Activated CD4-positive, alpha-beta T cell treated with anti-CD3 and anti-CD28 coated beads for 24 hours (primary cell): ENCODE data around the gene CDHR1.
"Not testable (repeated sequence)": the region's sequence is repeated elsewhere in the genome, so short reads cannot be mapped to it uniquely, and the experiment has no call there.

ENCODE experiments used
- DNase-seq, 2 donors: peaks; one replicate each; pipeline ENCODE4 v3.0.0-alpha.2; 2020; ENCODE audit warnings: low read depth in 2 of 2

The CDHR1 gene

DNA sequence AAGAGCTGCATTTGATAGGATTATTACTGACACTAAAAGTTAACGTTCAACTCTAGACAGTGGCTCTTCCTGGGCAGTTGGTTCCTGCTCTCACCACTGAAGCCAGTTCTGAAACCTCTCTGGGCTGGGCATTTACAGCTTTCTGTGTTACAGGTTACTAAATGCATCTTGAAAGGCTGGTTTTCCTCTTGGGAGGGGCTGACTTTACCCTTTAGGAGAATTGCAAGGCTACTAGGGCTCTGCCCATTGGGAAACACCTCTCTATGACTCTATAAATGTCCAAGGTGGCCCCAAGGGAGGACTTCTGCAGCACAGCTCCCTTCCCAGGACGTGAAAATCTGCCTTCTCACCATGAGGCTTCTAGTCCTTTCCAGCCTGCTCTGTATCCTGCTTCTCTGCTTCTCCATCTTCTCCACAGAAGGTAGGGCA, 20.8 kb upstream of the CDHR1 start, which contains the start of gene GPR15LG:
GPR15LG (plus strand) TSS at position 301 of the 429 bp plus-strand sequence; CDS start at position 352, 51 bp downstream.
- no peak for DNase-seq

DNA sequence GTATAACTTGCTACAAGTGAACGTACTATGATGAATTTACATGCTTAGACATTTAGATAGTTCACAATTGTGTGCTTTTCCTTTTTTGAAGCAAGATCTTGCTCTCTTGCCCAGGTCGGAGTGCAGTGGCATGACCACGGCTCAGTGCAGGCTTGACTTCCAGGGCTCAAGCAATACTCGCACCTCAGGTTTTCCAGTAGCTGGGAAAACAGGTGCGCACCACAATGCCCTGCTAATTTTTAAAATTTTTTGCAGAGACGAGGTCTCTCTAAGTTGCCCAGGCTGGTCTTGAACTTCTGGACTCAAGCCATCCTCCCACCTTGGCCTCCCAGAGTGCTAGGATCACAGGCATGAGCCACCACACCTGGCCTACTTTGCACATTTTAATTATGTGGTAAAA, 18.9 kb upstream of the CDHR1 start:
- DNase-seq = no peak

DNA sequence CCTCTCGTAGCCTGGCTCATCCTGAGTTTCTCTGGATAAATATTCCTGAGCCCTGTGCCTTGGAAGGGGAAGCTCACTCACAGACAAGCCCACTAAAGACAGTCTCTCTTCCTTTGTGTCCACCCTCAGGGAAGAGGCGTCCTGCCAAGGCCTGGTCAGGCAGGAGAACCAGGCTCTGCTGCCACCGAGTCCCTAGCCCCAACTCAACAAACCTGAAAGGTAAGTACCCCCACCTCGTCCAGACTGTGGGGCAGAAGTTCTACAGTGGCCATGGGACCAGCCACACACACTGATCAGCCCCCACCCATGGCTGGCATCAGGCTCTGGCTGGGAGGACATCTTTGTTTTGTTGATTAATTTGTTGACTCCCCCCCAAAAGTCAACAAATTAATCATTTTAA, 18.0 kb upstream of the CDHR1 start:
- DNase-seq = no peak

DNA sequence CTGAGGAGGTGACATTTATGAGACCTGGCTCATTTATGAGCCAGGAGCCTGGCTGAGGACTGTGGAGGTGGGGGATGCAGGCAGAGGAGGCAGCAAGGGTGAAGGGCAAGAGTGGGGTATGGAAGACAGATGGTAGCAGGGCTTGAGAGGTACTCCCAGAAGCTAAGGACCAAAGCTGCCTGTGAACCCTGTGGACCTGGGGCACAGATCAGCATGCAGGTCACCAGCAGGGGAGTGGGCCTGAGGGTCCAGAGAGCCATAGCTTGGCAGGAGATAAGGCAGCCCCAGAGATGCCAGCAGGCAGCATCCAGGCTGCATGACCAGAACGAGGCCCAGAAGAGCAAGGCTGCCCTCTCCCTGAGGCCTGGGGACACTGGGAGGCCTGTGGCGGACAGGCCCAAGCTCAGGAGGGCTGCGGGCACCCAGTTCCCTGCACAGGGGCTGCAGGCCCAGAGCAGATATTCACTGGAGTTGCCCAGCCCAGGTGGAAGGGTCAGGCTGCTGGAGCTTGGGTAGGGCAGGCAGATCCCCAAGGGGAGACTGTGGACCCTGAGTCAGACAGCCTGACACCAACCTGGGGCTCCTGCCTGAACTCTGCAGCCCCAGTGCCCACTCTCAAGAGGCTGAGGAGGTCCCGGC, 17.4 kb upstream of the CDHR1 start:
- no peak for DNase-seq

DNA sequence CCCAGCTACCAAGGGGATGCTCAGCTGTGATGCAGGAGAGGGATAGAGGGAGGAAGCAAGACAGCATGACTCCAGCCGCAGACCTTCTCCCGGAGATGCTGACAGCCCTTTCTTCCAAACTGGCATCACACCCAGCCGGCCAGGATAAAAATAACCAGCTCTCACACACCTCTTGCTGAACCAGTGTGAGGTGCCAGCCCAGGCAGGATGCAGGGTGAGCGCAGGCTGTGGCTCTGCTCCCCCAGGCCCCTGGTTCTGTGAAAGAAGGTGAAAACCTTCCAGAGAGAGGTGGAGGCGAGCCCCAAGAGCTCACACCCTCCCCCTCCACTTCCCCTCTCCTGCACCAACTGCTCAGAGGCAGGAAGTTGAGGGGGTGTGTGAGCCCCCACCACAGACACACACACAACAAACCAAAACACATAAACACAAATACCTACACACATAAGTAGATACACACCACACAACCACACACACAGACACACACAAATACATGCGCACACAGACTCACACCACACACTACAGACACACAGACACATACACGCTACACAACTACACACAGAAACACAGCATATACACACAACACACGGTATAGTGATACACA, 16.7 kb upstream of the CDHR1 start:
- DNase-seq = no peak

DNA sequence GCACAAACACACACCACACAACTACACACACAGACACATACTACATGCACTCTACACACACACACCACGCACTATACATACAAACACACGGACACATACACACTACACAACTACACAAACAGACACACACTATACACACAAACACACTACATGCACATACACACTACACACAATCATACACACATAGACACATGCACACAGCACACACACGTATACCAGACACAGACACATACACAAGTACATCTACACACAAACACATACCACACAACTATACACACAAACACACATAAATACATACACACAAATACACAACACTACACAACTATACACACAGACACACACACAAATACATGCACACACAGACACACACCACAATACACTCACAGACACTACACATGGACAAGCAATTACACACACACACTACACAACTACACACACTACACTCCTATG, 16.2 kb upstream of the CDHR1 start:
- DNase-seq = no peak

DNA sequence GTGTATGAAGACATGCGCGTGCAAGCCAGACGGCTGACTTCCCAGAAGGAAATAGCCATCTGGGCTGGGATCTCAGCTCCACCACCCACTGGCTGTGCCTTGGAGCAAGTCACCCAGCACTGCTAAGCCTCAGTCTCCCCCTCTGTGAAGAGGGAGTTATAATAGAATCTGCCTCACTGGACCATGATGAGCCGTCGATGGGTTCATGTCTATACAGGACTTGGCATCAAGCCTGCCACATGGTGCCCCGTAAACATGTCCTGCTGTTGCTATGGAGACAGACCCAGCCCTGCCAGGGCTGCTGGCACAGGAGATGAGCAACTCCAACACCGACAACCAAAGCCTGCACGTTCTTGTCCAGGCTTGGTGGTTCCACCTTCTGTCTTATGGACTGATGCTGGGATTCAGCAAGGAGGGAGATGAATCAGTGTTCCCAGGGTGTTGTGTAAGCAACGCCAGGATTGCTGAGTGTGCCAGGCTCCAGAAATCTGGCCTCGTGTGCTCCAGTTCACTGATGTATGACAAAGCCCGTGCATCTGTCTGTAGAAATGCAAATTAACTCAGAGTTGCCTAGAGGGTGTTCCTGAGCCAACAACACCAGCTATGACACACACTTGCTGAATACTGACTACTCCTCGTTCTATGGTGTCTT, 15.2 kb upstream of the CDHR1 start:
- DNase-seq = no peak

DNA sequence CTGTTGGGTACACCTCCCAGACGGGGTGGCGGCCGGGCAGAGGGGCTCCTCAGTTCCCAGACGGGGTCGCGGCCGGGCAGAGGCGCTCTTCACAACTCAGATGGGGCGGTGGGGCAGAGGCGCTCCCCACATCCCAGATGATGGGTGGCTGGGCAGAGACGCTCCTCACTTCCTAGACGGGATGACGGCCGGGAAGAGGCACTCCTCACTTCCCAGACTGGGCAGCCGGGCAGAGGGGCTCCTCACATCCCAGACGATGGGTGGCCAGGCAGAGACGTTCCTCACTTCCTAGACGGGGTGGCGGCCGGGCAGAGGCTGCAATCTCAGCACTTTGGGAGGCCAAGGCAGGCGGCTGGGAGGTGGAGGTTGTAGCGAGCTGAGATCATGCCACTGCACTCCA, 14.0 kb upstream of the CDHR1 start:
- not testable (repeated sequence) for DNase-seq

DNA sequence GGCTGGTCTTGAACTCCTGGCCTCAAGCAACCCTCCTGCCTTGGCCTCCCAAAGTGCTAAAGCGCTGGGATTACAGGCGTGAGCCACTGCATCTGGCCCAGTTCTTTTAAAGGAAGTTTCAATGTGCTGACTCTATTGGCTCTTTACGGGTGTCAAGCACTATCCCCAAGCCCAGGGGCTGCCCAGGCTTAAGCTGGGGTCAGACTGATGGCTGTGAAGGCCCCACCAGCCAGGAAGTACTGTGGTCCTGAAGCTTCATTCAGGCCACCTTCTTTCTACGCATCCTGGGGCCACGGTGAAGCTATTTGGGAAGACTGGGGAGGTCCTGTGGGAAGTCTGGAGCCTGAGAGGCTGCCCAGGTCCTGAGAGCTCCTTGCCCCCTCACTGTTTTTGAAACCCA, 12.7 kb upstream of the CDHR1 start:
- DNase-seq = no peak

DNA sequence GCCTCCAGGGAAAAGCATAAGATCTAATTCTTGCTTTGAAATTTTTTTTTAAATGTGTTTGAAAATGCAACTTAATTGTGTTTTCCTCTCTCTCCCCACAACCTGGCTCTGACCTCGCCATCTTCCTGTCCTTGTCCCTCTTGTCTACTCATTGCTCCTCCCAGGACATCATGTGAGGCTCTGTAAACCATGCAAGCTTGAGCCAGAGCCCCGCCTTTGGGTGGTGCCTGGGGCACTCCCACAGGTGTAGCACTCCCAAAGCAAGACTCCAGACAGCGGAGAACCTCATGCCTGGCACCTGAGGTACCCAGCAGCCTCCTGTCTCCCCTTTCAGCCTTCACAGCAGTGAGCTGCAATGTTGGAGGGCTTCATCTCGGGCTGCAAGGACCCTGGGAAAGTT, 9.8 kb upstream of the CDHR1 start:
- DNase-seq = no peak

DNA sequence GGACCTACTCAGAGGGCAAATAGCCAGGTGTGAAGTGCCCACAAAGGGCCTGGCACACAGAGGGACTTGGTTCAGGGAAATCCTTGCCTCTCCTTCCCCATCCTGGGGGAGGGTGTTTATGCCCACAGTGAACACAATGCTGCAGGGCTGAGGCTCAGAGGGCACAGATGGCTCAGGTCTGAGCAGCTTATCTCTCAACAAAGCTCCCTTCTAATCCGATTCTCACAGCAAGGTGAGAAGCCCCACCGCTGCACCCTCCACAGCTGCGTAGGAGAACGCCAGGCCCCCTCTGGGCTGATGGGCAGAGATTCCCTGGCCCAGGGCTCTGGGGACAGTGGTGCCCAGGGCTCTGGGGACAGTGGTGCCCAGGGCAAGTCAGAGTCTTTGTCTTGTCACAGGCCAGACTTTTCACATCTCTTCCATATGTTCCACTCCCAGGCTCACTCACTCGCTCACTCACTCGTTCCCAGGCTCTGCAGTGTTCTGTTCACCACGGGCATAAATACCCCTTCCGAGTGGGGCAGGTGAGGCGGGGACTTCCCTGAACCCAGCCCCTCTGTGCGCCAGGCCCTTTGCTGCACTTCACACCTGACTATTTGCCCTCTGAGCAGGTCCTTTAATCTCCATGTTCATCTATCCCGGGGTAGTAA, 8.7 kb upstream of the CDHR1 start:
- DNase-seq = no peak

DNA sequence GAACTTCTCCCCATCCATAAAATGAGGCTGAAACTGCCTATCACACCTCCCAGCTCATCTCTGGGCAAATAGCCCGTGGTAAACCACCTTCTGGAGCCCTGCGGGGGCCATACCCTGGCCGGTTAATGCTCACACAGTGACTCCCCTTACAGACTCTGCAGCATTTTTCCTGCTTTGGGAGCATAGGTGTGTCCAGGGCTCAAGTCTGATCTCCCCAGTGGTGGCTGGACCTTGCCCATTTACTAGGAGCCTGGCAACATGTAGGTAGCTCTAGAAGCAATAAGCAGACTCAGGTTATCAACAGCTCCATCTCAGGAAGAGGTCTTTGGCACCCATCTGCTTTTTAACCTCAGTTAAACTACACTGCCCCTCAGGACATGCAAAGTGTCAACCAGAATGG, 5.5 kb upstream of the CDHR1 start:
- DNase-seq = no peak

DNA sequence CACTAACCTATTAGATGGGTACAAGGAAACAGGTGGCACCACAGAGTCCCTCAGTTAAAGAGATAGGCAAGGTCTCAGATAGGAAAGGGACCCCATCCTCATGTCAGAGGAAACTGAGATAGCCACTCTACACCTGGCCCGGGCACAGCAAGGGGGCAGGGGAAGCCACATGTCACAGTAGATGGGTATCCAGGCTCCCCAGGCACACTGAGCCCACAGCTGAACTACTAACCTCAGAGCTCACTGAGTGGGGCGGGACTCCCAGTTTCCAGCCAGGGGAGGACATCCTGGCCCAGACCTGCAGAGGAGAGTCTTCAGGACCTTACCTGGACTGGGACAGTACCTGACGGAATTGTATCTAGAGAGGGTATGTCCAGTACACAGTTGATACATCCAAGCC, 3.7 kb upstream of the CDHR1 start:
- DNase-seq = no peak

DNA sequence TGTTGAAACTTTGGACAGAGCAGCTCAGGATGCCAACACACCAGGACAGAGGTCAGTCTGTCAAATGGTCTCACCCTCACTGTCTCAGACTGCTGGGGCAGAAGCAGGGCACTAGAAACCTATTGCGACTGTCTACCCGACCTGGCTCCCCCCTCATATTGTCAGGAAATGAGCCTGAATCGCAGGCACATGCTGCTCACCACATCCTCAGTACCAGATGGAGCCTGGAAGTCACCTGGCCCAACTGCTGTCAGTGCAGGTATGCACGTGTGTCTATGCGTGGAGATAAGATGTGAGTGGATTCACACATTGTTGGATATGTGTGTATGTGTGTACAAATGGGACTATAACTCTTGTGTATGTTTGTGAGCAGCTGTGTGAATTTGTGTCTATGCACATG, 3.2 kb upstream of the CDHR1 start:
- no peak for DNase-seq

DNA sequence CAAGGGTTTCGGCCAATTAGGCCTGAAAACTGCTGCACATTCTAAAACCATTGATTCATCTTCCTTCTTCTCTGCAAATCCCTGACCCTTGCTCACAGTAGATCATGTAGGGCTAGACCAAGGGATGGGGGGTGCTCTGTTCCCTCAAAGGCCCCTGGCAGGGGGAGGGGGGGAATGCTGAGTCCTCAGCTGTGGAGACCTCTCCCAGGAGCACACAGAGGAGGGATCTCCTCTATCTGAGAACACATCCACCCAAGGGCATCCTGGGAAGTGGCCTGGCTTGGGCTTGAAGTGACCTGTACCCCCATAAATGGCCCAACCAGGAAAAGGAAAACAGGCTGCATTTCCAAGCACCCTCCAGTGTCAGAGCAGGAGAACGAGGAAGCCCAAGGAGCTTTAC, 1.0 kb upstream of the CDHR1 start:
- no peak for DNase-seq

DNA sequence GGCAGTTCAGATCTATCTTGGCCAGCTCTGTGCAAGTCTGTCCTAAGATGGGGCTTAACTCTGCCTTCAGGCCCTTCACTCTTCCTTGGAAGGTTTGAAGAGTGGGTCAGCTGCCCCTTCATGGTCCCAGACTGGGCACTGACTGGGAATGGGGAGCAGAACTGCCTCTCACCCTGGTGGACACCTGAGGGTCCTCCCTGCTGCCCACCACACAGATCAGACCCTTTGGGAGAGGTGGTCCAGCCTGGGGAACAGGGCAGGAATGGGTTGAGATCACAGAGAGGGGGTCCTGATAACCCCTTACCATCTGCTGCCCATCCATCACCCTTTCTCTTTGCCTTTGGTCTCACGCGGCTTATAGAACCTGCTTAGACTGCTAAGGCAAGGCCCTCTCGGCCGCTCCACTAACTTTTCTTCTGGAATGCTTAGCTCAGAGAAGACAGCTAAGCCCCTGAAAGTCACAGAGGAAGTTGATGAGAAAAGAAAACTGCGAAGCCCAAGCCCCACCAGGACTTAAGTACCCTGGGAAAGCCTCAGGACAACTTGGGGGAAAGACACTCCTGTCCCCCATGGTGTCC, 402 bp upstream of the CDHR1 start:
- no peak for DNase-seq

DNA sequence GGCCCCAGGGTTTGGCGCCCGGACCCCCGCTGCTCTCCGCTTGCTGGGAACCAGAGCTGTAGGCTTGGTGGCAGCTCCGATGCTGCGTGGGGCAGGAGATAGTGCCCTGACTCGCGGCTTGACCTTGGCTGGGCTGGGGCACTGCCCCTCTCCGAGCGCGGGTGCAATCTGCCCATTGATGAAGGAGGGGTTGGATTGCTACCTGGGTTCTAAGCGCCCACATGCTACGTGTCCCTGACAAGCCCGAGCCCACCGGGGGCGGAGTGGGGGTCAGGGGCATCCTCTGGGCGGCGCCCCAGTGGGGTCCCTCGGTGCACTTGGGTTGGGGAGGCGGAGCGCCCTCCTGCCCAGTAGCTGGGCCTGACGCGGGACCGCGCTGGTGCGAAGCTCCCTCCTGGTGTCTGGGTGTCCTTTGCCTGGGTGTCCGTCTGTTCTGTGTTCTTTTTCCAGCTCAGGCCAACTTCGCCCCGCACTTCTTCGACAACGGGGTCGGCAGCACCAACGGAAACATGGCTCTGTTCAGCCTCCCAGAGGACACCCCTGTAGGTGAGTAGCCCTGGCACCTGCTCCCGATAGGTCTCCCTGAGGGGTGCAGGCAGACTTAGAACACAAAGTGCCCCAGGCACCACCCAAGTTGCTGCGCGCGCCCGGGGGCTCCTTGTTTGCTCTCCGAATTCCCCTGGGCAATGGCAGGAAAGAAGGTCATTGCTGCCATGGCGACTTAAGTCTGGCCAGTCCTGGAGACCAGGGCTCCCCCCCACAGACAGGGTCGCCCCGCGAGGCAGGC, 900 bp downstream of the CDHR1 start:
- no peak for DNase-seq

DNA sequence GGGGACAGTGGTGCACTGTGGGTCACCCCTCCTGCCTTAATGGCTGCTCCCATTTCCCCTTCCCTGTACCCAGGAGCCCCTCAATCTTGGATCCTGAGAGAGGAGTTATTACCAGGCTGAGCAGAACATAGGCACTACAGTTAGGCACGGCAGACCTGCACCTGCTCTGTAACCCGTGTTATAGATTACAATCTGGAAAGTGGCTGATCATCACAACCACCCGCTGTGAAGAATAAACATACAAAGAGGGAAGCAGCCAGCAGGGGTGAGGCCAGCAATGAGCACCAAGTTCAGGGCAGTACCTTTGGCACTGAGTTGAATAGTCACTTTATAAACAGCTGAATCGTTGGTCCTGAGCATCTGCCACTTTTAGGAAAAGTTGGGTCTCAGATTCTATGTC, 1.7 kb downstream of the CDHR1 start:
- no peak for DNase-seq

DNA sequence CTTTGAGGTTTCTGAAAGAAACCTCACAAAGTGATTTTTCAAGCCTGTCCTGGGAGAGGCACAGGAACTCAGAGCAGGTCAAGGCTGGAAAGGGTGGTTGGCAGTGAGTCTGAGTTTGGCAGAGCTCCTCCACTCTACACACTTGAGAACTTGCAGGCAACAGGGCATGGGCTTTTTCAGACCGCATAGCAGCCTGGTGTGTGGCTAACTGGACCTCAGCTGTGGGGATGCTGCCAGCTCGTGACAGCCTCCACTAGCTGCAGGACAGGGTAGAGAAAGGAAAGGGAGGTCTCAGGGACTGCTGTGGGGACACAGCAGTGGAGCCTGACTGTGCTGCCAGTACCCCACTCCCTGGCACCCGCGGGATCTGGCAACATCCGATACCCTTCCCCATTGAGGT, 2.6 kb downstream of the CDHR1 start:
- DNase-seq = no peak

DNA sequence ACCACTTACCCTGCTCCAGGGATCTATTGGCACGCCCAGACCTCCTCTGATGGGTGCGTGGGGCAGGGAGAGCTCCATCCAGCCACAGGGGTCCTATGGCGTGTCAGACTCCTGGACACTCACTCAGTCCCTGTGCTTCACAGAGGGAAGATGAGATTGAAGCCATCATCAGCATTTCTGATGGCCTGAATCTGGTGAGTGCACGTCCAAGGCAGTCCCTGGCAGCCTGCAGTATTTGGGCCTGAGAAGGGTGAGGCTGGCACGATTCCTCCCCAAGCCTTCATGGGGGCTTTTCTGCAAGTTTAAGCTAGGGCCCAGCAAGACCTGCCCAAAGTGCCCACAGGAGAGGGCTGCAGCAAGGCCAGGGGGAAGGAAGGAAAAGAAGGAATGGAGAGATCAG, 3.3 kb downstream of the CDHR1 start:
- DNase-seq = no peak

DNA sequence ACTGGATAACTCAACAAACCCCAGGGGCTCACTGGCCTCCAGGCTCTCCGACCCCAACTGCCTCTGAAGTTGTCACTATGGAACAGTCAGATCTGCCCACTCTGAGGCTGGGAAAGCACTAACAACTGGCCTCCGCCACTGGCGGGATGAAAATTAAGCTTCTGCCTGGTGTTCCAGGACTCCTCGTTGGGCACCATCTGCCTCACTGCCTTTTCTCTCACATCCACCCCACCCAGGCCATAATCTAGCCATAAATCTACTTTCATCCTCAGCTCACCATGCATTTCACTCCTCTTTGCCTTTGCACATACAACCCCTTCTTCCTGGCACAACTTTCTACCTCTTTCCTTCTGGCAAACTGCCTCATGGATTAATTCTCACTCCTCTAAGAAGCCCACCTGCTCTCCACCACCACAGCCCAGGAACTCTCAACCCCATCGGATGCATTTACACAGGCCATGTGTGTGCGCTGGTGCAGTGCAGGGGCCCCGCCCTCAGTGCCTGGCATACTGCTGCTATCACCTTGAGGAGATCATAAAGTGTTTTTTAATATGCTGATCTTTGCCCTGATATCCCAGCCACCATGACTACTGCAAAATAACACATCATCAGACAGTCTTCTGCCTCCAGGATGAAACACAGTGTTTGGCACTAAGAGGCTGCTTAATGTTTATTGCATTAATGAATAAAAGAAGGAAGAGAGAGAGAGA, 4.0 kb downstream of the CDHR1 start:
- DNase-seq = no peak
